GM19043 (cell line): Measurements from ENCODE around the gene RHOT2.

Experiments
- ATAC-seq: cut with Tn5 transposase; IDR thresholded peaks from one replicate; pipeline ENCODE4 v1.9.1; 2021; ENCODE audit warnings: low read depth; ENCODE audit not compliant: unreplicated experiment

The RHOT2 gene

GRCh38 chr16:723695-724094 is 55.8 kb downstream of the RHOT2 start:
- no peak for ATAC-seq
